Measurements from ENCODE around the gene SLC1A2. TPM values are rescaled to one million over a fixed set of nuclear protein-coding genes. Genes with fewer than 3 reads are reported as not detected.

The SLC1A2 gene
- total RNA-seq, 1 experiment from 2014 or later, result 0.50 TPM

DNA sequence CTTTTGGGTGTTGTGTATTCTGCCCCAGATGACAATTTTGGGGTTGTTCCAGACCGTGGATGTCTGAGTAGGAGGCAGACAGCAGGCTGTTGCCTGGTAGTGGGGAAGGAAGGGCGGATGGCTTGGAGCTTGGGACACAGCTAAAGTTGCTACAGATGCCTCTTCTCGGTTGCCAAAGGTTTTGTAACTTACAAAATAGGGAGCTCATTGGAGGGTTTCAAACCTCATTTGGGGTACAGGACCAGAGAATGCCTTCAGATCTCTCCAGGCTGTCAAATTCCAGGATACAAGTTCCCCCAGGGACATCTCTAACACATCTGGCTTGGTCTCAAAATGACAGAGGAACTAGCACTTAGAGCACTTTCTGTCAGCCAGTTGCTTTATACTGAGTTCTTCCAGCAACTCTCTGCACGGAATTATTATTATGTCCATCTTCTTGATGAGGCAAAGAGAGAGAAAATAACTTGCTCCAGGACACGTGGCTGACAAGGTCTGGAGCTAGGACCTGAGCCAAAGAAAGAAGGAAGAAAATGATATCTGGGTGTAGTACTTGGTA lies 56.0 kb downstream of the SLC1A2 start:
- Mint-ChIP-seq H3K27me3 (ENCODE audit: low read depth) (peaks cover 18% of the 10 kb centered on the region), H3K4me3 (no peak overlapping the region), H3K9me3 (peaks cover 14% of the 10 kb centered on the region), H3K36me3 (0 out of 2 replicates have a peak, but pooled peaks cover 2% of the 10 kb centered on the region), H3K27ac (no peak overlapping the region), H3K4me1 (0 out of 2 replicates have a peak, but pooled peaks cover 7% of the 10 kb centered on the region)
- ChIA-PET POLR2A (interaction anchor here (0.6 kb wide), 1 partner anchor 8 kb away, joined by 3 read pairs; no protein-coding TSS in a partner anchor), CTCF (interaction anchor here (1.8 kb wide), 1 partner anchor 126 kb away, joined by 3 read pairs; no protein-coding TSS in a partner anchor)
- ATAC-seq, result no peak
- TF ChIP-seq OVOL2 (CRISPR knock-in tag; IDR thresholded peaks at IDR 0.05; ENCODE audit: borderline replicate concordance) (no peak), TCF7 (CRISPR knock-in tag; IDR thresholded peaks at IDR 0.05; ENCODE audit: low read depth) (no peak), ZNF416 (CRISPR knock-in tag; IDR thresholded peaks at IDR 0.05) (no peak), ATF1 (CRISPR knock-in tag; IDR thresholded peaks at IDR 0.05) (no peak), KAT7 (CRISPR knock-in tag; IDR thresholded peaks at IDR 0.05; ENCODE audit: borderline replicate concordance) (no peak), GTF2I (CRISPR knock-in tag; conservative IDR thresholded peaks at IDR 0.05) (no peak), ESRRA (CRISPR knock-in tag; IDR thresholded peaks at IDR 0.05; ENCODE audit: borderline replicate concordance) (no peak), NR1H2 (CRISPR knock-in tag; IDR thresholded peaks at IDR 0.05) (no peak), TEAD4 (CRISPR knock-in tag; IDR thresholded peaks at IDR 0.05) (no peak), TEAD1 (CRISPR knock-in tag; IDR thresholded peaks at IDR 0.05) (no peak)
- TF ChIP-seq, protein P1, sequence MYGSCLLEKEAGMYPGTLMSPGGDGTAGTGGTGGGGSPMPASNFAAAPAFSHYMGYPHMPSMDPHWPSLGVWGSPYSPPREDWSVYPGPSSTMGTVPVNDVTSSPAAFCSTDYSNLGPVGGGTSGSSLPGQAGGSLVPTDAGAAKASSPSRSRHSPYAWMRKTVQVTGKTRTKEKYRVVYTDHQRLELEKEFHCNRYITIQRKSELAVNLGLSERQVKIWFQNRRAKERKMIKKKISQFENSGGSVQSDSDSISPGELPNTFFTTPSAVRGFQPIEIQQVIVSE (CRISPR knock-in tag; IDR thresholded peaks at IDR 0.05; ENCODE audit: borderline replicate concordance), result no peak
- TF ChIP-seq, protein P2, sequence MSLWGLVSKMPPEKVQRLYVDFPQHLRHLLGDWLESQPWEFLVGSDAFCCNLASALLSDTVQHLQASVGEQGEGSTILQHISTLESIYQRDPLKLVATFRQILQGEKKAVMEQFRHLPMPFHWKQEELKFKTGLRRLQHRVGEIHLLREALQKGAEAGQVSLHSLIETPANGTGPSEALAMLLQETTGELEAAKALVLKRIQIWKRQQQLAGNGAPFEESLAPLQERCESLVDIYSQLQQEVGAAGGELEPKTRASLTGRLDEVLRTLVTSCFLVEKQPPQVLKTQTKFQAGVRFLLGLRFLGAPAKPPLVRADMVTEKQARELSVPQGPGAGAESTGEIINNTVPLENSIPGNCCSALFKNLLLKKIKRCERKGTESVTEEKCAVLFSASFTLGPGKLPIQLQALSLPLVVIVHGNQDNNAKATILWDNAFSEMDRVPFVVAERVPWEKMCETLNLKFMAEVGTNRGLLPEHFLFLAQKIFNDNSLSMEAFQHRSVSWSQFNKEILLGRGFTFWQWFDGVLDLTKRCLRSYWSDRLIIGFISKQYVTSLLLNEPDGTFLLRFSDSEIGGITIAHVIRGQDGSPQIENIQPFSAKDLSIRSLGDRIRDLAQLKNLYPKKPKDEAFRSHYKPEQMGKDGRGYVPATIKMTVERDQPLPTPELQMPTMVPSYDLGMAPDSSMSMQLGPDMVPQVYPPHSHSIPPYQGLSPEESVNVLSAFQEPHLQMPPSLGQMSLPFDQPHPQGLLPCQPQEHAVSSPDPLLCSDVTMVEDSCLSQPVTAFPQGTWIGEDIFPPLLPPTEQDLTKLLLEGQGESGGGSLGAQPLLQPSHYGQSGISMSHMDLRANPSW (CRISPR knock-in tag; conservative IDR thresholded peaks at IDR 0.05; ENCODE audit: low read depth), result no peak
- TF ChIP-seq, protein P3, sequence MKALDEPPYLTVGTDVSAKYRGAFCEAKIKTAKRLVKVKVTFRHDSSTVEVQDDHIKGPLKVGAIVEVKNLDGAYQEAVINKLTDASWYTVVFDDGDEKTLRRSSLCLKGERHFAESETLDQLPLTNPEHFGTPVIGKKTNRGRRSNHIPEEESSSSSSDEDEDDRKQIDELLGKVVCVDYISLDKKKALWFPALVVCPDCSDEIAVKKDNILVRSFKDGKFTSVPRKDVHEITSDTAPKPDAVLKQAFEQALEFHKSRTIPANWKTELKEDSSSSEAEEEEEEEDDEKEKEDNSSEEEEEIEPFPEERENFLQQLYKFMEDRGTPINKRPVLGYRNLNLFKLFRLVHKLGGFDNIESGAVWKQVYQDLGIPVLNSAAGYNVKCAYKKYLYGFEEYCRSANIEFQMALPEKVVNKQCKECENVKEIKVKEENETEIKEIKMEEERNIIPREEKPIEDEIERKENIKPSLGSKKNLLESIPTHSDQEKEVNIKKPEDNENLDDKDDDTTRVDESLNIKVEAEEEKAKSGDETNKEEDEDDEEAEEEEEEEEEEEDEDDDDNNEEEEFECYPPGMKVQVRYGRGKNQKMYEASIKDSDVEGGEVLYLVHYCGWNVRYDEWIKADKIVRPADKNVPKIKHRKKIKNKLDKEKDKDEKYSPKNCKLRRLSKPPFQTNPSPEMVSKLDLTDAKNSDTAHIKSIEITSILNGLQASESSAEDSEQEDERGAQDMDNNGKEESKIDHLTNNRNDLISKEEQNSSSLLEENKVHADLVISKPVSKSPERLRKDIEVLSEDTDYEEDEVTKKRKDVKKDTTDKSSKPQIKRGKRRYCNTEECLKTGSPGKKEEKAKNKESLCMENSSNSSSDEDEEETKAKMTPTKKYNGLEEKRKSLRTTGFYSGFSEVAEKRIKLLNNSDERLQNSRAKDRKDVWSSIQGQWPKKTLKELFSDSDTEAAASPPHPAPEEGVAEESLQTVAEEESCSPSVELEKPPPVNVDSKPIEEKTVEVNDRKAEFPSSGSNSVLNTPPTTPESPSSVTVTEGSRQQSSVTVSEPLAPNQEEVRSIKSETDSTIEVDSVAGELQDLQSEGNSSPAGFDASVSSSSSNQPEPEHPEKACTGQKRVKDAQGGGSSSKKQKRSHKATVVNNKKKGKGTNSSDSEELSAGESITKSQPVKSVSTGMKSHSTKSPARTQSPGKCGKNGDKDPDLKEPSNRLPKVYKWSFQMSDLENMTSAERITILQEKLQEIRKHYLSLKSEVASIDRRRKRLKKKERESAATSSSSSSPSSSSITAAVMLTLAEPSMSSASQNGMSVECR (CRISPR knock-in tag; IDR thresholded peaks at IDR 0.05; ENCODE audit: borderline replicate concordance), result no peak
- TF ChIP-seq, protein P4, sequence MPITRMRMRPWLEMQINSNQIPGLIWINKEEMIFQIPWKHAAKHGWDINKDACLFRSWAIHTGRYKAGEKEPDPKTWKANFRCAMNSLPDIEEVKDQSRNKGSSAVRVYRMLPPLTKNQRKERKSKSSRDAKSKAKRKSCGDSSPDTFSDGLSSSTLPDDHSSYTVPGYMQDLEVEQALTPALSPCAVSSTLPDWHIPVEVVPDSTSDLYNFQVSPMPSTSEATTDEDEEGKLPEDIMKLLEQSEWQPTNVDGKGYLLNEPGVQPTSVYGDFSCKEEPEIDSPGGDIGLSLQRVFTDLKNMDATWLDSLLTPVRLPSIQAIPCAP (CRISPR knock-in tag; IDR thresholded peaks at IDR 0.05), result no peak
- no peak for DNase-seq (ENCODE audit: low spot score)

DNA sequence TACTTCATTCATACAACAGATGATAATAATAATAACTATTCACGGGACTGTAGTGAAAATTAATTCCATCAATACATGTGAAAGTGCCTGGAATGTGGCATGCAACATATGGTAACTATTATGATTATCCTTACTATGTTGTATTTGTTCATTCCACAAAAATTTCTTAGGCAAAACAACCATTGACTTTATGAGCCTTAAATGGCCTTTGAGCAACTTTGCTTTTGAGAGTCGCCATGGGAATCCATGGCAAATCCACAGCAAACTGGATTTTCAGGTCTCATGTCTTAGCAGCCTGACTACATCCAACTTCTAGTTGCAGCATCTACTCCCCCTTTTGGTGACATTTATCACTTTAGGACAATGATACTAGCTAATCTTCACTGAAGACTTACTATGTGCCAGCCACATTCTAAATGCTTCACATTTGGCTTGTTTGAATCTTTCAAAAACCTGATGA lies 56.8 kb downstream of the SLC1A2 start:
- POLR2A ChIA-PET, result no interaction called here
- H3K27ac Mint-ChIP-seq, result no peak overlapping the region
- 0 out of 2 replicates have a peak, but pooled peaks cover 7% of the 10 kb centered on the region for H3K4me1 Mint-ChIP-seq
- H3K9me3 Mint-ChIP-seq, result peaks cover 14% of the 10 kb centered on the region
- H3K36me3 Mint-ChIP-seq, result 0 out of 2 replicates have a peak, but pooled peaks cover 2% of the 10 kb centered on the region
- 0 out of 2 replicates have a peak, but pooled peaks have one; percentile 18 for ATAC-seq
- H3K27me3 Mint-ChIP-seq (ENCODE audit: low read depth), result peaks cover 18% of the 10 kb centered on the region
- H3K4me3 Mint-ChIP-seq, result no peak overlapping the region
- DNase-seq (ENCODE audit: low spot score), result no peak
- CTCF ChIA-PET, result no interaction called here
- TF ChIP-seq PRRX2 (CRISPR knock-in tag; IDR thresholded peaks at IDR 0.05), result no peak
- no peak for TF ChIP-seq FOXP1 (CRISPR knock-in tag; IDR thresholded peaks at IDR 0.05; ENCODE audit: borderline replicate concordance)
- TF ChIP-seq SMAD3 (CRISPR knock-in tag; IDR thresholded peaks at IDR 0.05; ENCODE audit: borderline replicate concordance), result no peak
- TF ChIP-seq GTF2I (CRISPR knock-in tag; conservative IDR thresholded peaks at IDR 0.05), result no peak
- TF ChIP-seq CREM (CRISPR knock-in tag; IDR thresholded peaks at IDR 0.05), result no peak
- no peak for TF ChIP-seq TCF7 (CRISPR knock-in tag; IDR thresholded peaks at IDR 0.05; ENCODE audit: low read depth)
- TF ChIP-seq HMGA2 (CRISPR knock-in tag; IDR thresholded peaks at IDR 0.05), result no peak
- no peak for TF ChIP-seq ZNF317 (CRISPR knock-in tag; IDR thresholded peaks at IDR 0.05; ENCODE audit: borderline replicate concordance, low read depth)
- TF ChIP-seq, protein P5, sequence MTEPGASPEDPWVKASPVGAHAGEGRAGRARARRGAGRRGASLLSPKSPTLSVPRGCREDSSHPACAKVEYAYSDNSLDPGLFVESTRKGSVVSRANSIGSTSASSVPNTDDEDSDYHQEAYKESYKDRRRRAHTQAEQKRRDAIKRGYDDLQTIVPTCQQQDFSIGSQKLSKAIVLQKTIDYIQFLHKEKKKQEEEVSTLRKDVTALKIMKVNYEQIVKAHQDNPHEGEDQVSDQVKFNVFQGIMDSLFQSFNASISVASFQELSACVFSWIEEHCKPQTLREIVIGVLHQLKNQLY (CRISPR knock-in tag; IDR thresholded peaks at IDR 0.05), result no peak
- TF ChIP-seq, protein P6, sequence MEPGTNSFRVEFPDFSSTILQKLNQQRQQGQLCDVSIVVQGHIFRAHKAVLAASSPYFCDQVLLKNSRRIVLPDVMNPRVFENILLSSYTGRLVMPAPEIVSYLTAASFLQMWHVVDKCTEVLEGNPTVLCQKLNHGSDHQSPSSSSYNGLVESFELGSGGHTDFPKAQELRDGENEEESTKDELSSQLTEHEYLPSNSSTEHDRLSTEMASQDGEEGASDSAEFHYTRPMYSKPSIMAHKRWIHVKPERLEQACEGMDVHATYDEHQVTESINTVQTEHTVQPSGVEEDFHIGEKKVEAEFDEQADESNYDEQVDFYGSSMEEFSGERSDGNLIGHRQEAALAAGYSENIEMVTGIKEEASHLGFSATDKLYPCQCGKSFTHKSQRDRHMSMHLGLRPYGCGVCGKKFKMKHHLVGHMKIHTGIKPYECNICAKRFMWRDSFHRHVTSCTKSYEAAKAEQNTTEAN (CRISPR knock-in tag; IDR thresholded peaks at IDR 0.05), result no peak
- TF ChIP-seq OVOL2 (CRISPR knock-in tag; IDR thresholded peaks at IDR 0.05; ENCODE audit: borderline replicate concordance), result no peak
- no peak for TF ChIP-seq MYBL2 (CRISPR knock-in tag; IDR thresholded peaks at IDR 0.05)
- no peak for TF ChIP-seq NFE2L1 (CRISPR knock-in tag; IDR thresholded peaks at IDR 0.05)
